Testis (tissue), 3 donors: ENCODE results near the gene KHK. TPM values are rescaled to one million over a fixed set of nuclear protein-coding genes. Genes with fewer than 3 reads are reported as not detected.
"Not testable (repeated sequence)": the region's sequence is repeated elsewhere in the genome, so short reads cannot be mapped to it uniquely, and the experiment has no call there.

Experiments used
- DNase-seq: peaks from one replicate; pipeline ENCODE4 v3.0.0-alpha.2; 2019
- H3K27ac ChIP-seq, 2 donors: fragments of 200-600 bp; sonication (generic); one replicate each; pipeline ENCODE4 v1.5.1; 2019
- H3K27me3 ChIP-seq: fragments of 200-600 bp; sonication (generic); one replicate; pipeline ENCODE4 v1.5.1; 2019
- H3K36me3 ChIP-seq: fragments of 200-600 bp; sonication (generic); one replicate; pipeline ENCODE4 v1.5.1; 2017; ENCODE audit warnings: low read depth; ENCODE audit errors: missing control alignments
- H3K4me1 ChIP-seq: fragments of 200-600 bp; sonication (generic); one replicate; pipeline ENCODE4 v1.5.1; 2019
- H3K4me3 ChIP-seq, 2 donors: fragments of 200-600 bp; sonication (generic); one replicate each; pipeline ENCODE4 v1.5.1; 2017 to 2019
- H3K9me3 ChIP-seq: fragments of 200-600 bp; sonication (generic); one replicate; pipeline ENCODE4 v1.5.1; 2017
- CTCF ChIP-seq, 3 experiments: fragments of 450-650 bp in 2 of 3; fragments of 200-600 bp in 1 of 3; sonication (generic) in 1 of 3; IDR thresholded peaks; one replicate each; pipeline ENCODE4 v1.5.1; 2016 to 2019; ENCODE audit warnings: antibody characterized with exemption in 3 of 3, mild to moderate bottlenecking in 2 of 3, moderate library complexity in 1 of 3
- POLR2A ChIP-seq: fragments of 450-650 bp; IDR thresholded peaks from one replicate; pipeline ENCODE4 v1.6.1; 2017; ENCODE audit warnings: antibody characterized with exemption, mild to moderate bottlenecking, moderate library complexity
- WGBS, 2 donors: methylation state at CpG; one replicate each; pipeline ENCODE4 v1.1.5; 2018; 5-methylcytosine and 5-hydroxymethylcytosine counted together
- intact Hi-C: fragments of 100-400 bp; cut with DNase I; formaldehyde crosslinking; loops from one replicate; pipeline ENCODE4 v1.15.1; 2023; ENCODE audit warnings: low total_unique reads
- polyA plus RNA-seq: library from polyadenylated mRNA; stranded (reverse); fragments of 350-450 nt; fragmentation: Illumina TruSeq; extraction: RNeasy Lipid Tissue Mini Kit (QIAGEN cat#74804); gene quantifications from one replicate; pipeline ENCODE4 v1.2.3, GENCODE V29; 2014; ENCODE audit warnings: low read depth, low replicate concordance; ENCODE audit not compliant: insufficient read depth
- total RNA-seq, 2 donors: library from RNA; depleted of rRNA; stranded (reverse); fragments of >200 nt; gene quantifications; one replicate each; pipeline ENCODE4 v1.2.3, GENCODE V29; 2016

Gene KHK
- total and polyA plus RNA-seq, 3 donors from 2014 or later, result 5.3 to 13.4 (median 11.5) TPM

DNA sequence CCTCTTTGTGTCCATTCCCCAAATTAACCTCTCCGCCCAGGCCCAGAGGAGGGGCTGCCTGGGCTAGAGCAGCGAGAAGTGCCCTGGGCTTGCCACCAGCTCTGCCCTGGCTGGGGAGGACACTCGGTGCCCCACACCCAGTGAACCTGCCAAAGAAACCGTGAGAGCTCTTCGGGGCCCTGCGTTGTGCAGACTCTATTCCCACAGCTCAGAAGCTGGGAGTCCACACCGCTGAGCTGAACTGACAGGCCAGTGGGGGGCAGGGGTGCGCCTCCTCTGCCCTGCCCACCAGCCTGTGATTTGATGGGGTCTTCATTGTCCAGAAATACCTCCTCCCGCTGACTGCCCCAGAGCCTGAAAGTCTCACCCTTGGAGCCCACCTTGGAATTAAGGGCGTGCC lies 13.5 kb downstream of the KHK start:
- intact Hi-C loops, result no loop called here

DNA sequence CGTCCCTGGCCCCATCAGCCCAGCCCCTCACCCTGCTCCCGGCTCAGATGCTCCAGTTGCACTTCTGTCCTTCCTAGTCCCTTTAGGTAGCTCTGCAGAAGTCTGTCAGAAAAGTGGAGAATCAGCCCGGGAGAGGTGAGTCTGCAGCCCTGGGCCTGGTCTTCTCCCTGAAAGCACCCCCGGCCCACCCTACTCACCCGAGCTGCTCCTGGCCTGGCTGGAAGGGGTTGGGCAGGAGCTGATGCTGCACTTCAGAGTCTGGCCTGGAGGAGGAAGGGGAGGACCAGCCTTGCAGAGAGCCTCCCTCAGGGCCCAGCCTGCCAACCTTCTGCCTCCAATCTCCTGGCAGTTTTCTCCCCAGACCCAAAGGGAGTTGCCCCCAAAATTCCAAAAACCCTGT lies 15.8 kb downstream of the KHK start:
- TF ChIP-seq POLR2A, result no peak
- TF ChIP-seq CTCF (IDR thresholded peaks at IDR 0.05), result no peak
- Histone ChIP-seq H3K4me3 (no peak overlapping the region), H3K9me3 (no peaks in the 10 kb centered on the region), H3K4me1 (peaks cover 7% of the 10 kb centered on the region), H3K27me3 (no peaks in the 10 kb centered on the region), H3K36me3 (no peaks in the 10 kb centered on the region), H3K27ac (no peak overlapping the region)
- DNase-seq, result no peak
- intact Hi-C loops, result no loop called here
- WGBS, 2 donors, result 82 to 86% methylated on average over 4 to 5 of the region's 5 CpGs

More for the DNA sequence above, 13.5 kb downstream of the KHK start:
- no peak overlapping the region for H3K4me3 ChIP-seq
- peaks cover 15% of the 10 kb centered on the region for H3K4me1 ChIP-seq
- TF ChIP-seq POLR2A (no peak), CTCF (IDR thresholded peaks at IDR 0.05) (no peak)
- no peaks in the 10 kb centered on the region for H3K36me3 ChIP-seq
- H3K27me3 ChIP-seq, result no peaks in the 10 kb centered on the region
- WGBS, 2 donors, result 83 to 87% methylated on average over 10 of the region's 10 CpGs
- H3K27ac ChIP-seq, result no peak overlapping the region
- no peak for DNase-seq
- no peaks in the 10 kb centered on the region for H3K9me3 ChIP-seq

DNA sequence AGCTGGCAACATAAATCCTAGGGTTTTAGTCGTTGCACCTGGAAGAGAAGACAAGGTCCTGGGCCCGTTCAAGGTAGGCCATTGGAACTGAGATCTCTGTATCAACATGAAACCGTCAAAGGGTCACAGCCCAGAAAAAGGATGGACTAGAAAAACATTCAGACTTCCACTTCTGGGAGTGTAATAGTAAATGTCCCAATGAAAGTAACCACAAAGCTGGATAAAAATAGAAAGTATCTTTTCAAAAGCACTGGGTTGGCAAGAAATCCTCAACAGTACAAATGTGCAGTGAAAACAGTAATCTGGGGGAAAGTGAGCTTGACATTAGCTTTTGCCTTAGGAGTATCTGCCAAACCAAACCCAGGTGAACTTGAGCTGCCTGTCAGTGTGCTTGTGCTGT lies 19.4 kb downstream of the KHK start:
- Histone ChIP-seq H3K36me3 (no peaks in the 10 kb centered on the region), H3K27me3 (no peaks in the 10 kb centered on the region), H3K9me3 (no peaks in the 10 kb centered on the region), H3K4me3 (no peak overlapping the region), H3K27ac (no peak overlapping the region), H3K4me1 (peaks cover 7% of the 10 kb centered on the region)
- WGBS, 2 donors, result 47 to 52% methylated on average over 3 of the region's 3 CpGs
- intact Hi-C loops, result no loop called here
- DNase-seq, result no peak
- no peak for TF ChIP-seq POLR2A
- no peak for TF ChIP-seq CTCF (IDR thresholded peaks at IDR 0.05)

DNA sequence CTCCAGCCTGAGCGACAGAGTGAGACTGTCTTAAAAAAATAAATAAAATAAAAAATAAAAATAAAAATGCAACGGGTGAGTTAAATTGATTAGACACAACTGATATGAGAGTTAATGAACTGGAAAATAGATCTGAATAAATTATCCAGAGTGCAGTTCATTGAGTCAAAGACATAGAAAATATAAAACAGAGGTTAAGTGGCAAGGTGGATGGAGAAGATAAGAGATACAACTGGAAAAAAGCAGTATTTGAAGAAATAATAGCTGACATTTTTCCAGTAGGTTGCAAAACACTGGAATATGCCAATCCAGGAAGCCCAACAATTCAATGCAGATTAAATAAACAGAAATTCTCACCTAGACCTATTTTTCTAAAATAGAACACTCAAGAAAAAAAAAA lies 21.6 kb downstream of the KHK start:
- H3K36me3 ChIP-seq, result no peaks in the 10 kb centered on the region
- H3K4me3 ChIP-seq, result no peak overlapping the region
- no peaks in the 10 kb centered on the region for H3K9me3 ChIP-seq
- no peak overlapping the region for H3K27ac ChIP-seq
- H3K4me1 ChIP-seq, result peaks cover 7% of the 10 kb centered on the region
- no peaks in the 10 kb centered on the region for H3K27me3 ChIP-seq
- DNase-seq, result no peak
- no peak for TF ChIP-seq CTCF (IDR thresholded peaks at IDR 0.05)
- TF ChIP-seq POLR2A, result no peak
- intact Hi-C loops, result no loop called here
- WGBS, 2 donors, result 84 to 89% methylated on average over 2 of the region's 2 CpGs

DNA sequence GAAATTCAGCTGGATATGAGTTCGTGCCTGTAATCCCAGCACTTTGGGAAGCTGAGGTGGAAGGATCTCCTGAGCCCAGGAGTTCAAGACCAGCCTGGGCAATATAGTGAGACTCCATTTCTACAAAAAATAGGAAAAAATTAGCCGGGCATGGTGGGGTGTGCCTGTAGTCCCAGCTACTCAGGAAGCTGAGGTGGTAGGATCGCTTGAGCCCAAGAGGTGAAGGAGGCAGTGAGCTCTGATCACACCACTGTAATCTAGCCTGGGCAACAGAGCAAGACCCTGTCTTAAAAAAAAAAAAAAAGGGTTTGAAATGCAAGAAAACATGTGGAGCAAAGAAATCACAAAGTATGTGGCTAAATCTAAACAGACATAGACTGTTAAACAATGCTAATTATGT lies 22.5 kb downstream of the KHK start:
- Histone ChIP-seq H3K27ac (no peak overlapping the region), H3K27me3 (no peaks in the 10 kb centered on the region), H3K4me3 (no peak overlapping the region), H3K9me3 (no peaks in the 10 kb centered on the region), H3K36me3 (no peaks in the 10 kb centered on the region), H3K4me1 (peaks cover 7% of the 10 kb centered on the region)
- 89 to 90% methylated on average over 3 of the region's 3 CpGs for WGBS, 2 donors
- intact Hi-C loops, result no loop called here
- DNase-seq, result no peak
- TF ChIP-seq CTCF (IDR thresholded peaks at IDR 0.05), result no peak
- no peak for TF ChIP-seq POLR2A

GRCh38 chr2:27110603-27111352 lies 24.2 kb downstream of the KHK start:
- DNase-seq, result peak; percentile 64
- intact Hi-C loops, result not testable (repeated sequence)

GRCh38 chr2:27111392-27112078 lies 25.0 kb downstream of the KHK start:
- intact Hi-C loops, DNase-seq: not testable (repeated sequence)
- 51 to 55% methylated on average over 18 to 49 of the region's 49 CpGs for WGBS, 2 donors

More at GRCh38 chr2:27110603-27111352, 24.2 kb downstream of the KHK start:
- H3K4me3 ChIP-seq, result peak overlapping the region; percentile 26 to 27
- not testable (repeated sequence) for H3K27me3 ChIP-seq, H3K4me1 ChIP-seq, H3K27ac ChIP-seq, H3K9me3 ChIP-seq, H3K36me3 ChIP-seq
- 57 to 70% methylated on average over 24 of the region's 24 CpGs for WGBS, 2 donors

More at GRCh38 chr2:27111392-27112078, 25.0 kb downstream of the KHK start:
- not testable (repeated sequence) for H3K27ac ChIP-seq, H3K36me3 ChIP-seq, H3K4me1 ChIP-seq, H3K27me3 ChIP-seq, H3K9me3 ChIP-seq
- peak overlapping the region; percentile 26 to 27 for H3K4me3 ChIP-seq
